Stimulated activated CD4-positive, alpha-beta T cell treated with anti-CD3 and anti-CD28 coated beads, Interleukin-15, amount 100 ng/mL, for 1 hour (primary cell): ENCODE results near the gene VPS29.
"Not testable (repeated sequence)": the region's sequence is repeated elsewhere in the genome, so short reads cannot be mapped to it uniquely, and the experiment has no call there.

ENCODE experiments used
- DNase-seq, 2 donors: peaks; one replicate each; pipeline ENCODE4 v3.0.0-alpha.2; 2020; ENCODE audit warnings: low read depth in 1 of 2, low spot score in 1 of 2

VPS29 gene

DNA sequence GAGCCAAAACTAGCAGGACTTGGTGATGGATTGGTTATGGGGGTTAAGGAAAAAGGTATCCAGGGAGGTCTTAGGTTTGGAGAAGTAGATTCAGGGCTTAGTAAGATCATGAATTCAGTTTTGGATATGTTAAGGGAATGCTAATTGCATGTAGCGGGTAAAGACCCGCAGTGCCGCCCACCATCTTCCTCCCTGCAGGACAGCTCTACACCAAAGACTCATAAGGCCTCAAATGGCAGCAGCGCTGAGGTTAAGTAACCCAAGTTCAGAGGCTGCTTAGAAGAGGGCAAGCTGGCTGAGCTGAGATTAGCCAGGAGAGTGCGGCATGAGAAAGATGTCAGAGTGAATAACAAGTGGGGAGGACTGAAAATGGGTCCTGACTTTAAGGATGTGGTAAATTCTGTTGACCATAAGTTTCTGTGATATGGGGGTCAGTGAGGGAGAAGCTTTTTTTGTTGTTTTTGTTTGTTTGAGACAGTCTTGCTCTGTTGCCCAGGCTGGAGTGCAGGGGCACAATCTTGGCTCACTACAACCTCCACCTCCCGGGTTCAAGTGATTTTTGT, 26.4 kb upstream of the VPS29 start:
- DNase-seq: no peak

- DNase-seq: not testable (repeated sequence)
Observed at GRCh38 chr12:110520876-110521712, 19.2 kb upstream of the VPS29 start.

DNA sequence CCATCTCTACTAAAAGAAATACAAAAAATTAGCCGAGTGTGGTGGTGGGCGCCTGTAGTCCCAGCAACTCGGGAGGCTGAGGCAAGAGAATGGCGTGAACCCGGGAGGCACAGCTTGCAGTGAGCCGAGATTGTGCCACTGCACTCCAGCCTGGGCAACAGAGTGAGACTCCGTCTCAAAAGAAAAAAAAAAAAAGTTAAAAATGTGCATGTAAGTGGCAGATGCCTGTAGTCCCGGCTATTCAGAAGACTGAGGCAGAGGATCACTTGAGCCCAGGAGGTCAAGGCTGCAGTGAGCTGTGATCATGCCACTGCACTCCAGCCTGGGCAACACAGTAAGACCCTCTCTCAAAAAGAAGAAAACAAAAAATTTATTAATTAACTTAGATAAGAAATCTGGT, 16.1 kb upstream of the VPS29 start:
- DNase-seq: not testable (repeated sequence)

DNA sequence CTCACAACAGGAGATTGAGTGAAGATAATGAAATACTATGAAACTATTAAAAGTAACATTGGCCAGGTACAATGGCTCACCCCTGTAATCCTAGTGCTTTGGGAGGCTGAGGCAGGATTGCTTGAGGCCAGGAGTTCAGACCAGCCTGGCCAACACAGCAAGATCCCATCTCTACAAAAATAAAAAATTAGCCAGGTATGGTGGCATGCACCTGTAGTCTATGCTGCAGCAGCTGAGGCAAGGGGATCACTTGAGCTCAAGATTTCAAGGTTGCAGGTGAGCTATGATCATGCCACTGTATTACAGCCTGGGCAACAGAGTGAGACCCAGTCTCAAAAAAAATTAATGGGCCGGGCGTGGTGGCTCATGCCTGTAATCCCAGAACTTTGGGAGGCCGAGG, 15.1 kb upstream of the VPS29 start:
- DNase-seq: no peak

GRCh38 chr12:110514363-110514762, 12.5 kb upstream of the VPS29 start:
- DNase-seq: no peak

GRCh38 chr12:110513842-110514241, 11.9 kb upstream of the VPS29 start:
- DNase-seq: no peak

GRCh38 chr12:110508071-110508586, 6.2 kb upstream of the VPS29 start:
- DNase-seq: no peak

DNA sequence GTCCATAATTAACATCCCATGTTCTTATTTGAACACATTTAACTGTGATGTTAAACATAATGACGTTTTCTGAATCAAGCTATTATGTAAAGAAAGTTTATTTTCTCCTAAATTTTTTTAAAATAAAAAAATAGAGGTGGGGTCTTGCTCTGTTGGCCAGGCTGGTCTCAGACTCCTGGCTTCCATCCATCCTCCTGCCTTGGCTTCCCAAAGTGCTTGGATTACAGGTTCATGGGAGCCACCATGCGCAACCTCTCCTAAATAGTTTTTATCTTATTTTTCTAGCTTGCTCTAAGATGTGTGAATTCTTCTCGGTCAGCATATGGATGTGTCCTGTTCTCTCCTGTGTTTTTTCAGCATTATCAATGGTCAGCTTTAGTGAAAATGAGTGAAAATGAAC, 3.4 kb upstream of the VPS29 start:
- DNase-seq: no peak

DNA sequence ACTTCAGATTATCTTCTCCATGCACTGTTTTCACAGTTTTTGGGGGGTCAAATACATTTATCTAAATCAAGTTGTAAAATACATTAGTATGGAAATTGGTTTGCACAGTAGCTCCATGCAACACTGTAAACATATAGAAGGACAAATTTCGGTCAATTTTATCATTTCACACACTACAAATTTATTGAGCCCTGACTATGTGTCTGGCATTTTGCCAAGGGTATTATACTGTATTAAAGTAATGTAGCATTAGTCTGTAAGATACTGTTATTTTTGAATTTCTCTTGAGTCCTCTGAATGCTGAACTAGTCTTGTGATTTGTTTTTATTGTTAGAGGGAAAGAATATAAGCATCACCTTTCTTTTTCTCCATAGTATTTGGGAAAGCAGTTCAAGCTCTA, 1.5 kb upstream of the VPS29 start:
- DNase-seq: no peak

DNA sequence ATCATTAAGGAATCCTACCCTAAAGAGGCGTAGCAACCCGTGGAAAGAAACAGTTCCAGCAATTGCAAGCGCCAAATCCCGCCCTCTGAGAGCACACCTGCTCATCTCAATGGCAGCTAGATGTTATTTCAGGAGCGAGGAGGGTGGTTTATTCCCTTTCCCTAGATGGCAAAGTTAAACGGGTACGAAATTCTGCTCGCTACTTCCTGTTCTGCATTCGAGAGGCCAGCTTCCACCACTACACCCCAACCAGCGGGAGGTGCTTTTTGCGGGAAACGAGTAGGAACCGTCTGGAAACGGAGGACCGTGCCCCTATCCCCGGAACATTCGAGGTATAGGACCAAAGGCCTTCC, 536 bp downstream of the VPS29 start:
- DNase-seq: no peak

DNA sequence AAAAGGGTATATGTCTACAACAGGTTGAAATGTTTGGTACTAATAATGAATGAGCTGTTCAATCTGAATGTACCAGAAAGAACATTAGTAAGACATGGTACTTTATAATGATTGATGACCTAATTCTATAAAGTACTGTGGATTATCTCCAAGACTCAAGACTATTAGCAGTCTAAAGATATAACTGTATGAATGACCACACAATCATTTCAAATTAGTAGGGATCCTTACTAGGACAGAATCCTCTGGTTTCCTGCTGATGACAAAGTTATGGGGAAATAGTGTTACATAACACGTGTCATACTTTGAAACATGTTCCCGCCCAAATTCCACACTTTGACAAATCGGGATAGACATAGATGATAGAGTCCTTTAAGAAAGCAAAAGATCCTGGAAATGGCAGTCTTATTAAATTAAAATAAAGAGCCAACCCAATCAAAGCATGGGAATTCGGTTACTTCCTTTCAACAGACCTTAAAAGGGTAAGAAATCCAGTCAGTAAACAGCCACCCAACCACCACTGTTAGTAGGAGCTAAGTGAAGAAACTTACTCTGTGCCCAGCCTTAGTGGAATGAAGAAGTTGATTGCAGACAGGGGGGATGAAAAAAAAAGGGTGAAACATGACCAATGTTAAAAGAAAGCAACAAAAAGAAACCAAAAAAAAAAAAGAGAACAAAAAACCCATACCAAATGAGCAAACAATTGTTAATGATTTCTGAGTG, 2.8 kb downstream of the VPS29 start:
- no peak for DNase-seq

DNA sequence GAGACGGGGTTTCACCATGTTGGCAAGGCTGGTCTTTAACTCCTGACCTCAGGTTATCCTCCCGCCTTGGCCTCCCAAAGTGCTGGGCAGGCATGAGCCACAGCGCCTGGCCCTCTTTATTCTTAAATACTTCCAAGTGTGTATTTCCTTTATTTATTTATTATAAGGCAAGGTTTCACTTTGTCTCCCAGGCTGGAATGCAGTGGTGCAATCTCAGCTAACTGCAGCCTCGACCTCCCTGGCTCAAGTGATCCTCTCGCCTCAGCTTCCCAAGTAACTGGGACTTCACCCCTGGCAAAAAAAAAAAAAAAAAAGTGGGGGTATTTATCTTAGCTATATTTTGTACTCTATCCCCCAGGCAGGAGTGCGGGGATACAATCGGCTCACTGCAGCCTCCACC, 26.5 kb downstream of the VPS29 start:
- DNase-seq: no peak

DNA sequence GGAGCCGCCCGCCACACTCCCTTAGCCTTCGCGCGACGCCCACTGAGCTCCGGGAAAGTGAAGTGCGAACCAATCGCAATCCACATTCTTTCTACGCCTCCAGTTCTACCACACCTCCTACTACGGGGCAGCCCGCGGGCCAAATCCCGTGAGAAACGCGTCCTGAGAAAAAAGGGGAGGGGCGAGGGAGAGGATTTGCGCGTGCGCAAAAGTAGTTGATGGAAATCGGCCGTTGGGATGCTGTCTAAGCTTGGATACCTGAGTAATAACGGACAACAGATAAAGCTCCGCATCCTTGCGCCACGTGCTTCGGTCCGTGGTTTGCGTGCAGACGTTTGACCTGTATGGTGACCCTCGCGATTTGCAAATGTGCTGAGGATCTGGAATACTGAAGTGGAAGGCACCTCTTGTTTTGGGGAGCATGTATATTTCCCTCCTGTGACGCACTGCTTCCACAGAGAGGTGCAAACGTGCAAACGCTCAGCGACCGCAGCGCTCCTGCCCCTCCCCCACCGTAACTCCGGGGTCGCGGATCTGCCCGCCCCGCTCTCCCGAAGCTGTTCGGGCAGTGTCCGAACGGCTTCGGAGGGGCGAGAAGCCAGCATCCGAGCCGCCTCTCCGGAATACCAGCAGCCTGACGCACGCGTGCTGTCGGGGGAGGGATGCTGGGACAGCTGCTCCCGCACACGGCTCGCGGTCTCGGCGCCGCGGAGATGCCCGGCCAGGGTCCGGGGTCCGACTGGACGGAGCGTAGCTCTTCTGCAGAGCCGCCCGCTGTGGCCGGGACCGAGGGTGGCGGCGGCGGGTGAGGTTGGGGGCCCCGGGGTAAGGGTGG, 33.5 kb downstream of the VPS29 start, which contains the start of the genes FAM216A and GPN3:
TSS of gene FAM216A (plus strand) at position 632 of the 835 bp plus-strand sequence. CDS start at position 663, 31 bp downstream.
TSS of gene GPN3 (minus strand) at position 44 of the 835 bp plus-strand sequence. CDS start 54 bp downstream, outside the sequence.
- DNase-seq: peak; percentile 86 to 89

DNA sequence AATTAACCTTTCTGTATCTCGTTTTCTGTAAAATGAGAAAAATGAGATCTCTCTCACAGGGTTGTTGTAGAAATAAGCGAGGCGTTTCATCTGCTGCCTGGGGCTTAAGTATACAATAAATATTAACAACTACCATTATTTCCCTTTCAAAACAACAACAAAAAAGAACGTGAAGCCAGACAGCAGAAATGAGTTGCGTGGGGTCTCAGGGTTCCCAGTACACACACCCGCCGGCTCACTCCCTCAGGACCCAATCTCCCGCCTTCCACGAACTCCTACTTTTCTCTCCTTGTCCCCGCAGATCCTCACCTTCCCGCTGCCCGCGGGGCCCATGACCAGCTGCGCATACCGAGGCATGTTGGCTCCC, 34.1 kb downstream of the VPS29 start:
- no peak for DNase-seq

DNA sequence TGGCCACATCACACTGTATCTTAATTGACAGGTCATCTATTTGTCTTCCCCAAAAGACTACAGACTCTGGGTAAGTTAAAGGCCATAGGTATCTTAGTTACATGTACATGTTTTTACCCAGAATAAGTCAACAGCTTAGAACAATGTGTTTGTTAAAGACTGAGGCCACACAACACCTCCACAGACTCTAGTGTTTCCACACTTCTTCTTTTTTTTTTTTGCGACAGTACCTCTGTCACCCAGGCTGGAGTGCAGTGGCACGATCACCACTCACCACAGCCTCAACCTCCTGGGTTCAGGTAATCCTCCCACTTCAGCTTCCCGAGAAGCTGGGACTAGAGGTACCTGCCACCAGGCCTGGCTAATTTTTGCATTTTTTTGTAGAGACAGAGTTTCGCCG, 35.1 kb downstream of the VPS29 start:
- DNase-seq: no peak

GRCh38 chr12:110465765-110466164, 36.1 kb downstream of the VPS29 start:
- DNase-seq: not testable (repeated sequence)

GRCh38 chr12:110465024-110465423, 36.9 kb downstream of the VPS29 start:
- no peak for DNase-seq

DNA sequence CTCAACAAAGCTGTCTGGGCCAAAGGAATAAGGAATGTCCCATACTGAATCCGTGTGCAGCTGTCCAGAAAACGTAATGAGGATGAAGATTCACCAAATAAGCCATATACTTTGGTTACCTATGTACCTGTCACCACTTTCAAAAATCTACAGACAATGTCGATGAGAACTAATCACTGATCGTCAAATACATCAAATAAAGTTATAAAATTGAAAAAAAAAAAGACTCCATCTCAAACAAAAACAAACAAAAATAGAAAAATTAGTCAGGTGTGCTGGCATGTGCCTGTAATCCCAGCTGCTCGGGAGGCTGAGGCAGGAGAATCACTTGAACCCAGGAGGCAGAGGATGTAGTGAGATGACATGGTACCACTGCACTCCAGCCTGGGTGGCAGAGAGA, 40.7 kb downstream of the VPS29 start:
- not testable (repeated sequence) for DNase-seq

DNA sequence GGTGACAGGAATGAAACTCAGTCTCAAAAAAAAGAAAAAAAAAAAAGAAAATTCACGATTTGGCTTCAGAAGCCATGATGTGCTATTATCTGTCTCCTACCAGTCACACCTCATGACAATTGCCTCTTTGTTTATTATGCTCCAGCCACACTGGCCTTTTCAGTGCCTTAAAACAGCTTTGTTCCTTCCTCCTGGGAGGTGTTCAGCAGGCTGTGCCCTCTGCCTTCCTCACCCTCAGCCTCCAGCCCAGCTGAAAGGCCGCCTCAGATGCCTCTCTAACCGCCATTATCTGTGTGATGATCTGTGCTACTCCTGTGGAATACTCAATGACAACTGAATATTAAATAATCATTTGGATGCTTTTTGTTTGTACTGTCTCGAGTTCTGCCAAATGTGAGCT, 43.2 kb downstream of the VPS29 start:
- no peak for DNase-seq

DNA sequence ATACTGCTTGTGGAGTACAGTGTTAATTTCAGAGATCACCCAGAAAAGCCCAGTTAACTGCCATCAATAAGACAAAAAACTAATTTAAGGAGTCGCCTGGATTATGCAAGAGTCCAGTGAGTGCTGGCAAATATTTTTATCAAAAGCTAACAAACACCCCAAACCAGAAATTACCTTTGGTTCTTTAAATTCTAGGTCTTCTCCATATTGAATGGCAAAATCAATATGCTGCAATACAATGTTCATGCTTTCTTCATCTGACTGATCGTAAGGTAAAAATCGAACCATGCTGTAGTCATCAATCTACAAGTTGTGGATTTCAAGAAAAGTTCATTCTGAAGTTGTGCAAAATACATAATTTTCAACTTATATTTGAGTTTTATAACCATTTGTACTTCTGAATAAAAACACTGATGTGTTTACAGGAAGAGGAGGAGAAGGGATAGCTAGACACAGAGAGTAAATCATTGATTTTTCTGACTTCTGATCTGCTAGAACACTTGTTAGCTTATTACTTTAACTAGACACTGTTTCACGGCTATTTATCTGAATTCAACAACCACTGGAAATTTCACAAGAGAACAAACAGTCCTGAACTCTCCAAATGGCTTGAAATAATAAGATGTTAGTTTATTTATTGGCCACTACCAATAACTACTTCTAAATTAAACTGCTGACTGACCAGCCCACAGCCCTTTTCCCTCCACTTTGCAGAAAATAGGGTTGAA, 48.2 kb downstream of the VPS29 start:
- no peak for DNase-seq
